ENCODE data around the gene PHC3. TPM values are rescaled to one million over a fixed set of nuclear protein-coding genes. Genes with fewer than 3 reads are reported as not detected.

PHC3 gene
- polyA plus RNA-seq, 2 of the 4 experiments (the other 2 are of a cell fraction), result 10.8 to 49.1 TPM

GRCh38 chr3:170225166-170225565 is 43.6 kb upstream of the PHC3 start:
- Histone ChIP-seq H3K9me3 (no peaks in the 10 kb centered on the region), H3K4me3 (no peak overlapping the region), H3K4me1 (peaks cover 45% of the 10 kb centered on the region), H3K4me2 (no peak overlapping the region), H3K27ac (no peak overlapping the region)
- ChIA-PET POLR2A (no interaction called here), CTCF (interaction anchor here (0.5 to 2.2 kb wide), 4 partner anchors 9 to 482 kb away, joined by 3 to 7 read pairs (median 3); no protein-coding TSS in a partner anchor)
- DNase-seq (ENCODE audit: low read depth in 1 of 2, low spot score in 1 of 2) (no peak), FAIRE-seq (no peak), ATAC-seq (no peak)
- TF ChIP-seq ESRRA (IDR thresholded peaks at IDR 0.05; ENCODE audit: borderline replicate concordance, low read length) (no peak), EHF (CRISPR knock-in tag; IDR thresholded peaks at IDR 0.05) (no peak), HES2 (IDR thresholded peaks at IDR 0.05) (no peak), EP300 (IDR thresholded peaks at IDR 0.05) (no peak), JUNB (IDR thresholded peaks at IDR 0.05) (no peak), PBX3 (IDR thresholded peaks at IDR 0.05) (no peak), CBX2 (IDR thresholded peaks at IDR 0.05; ENCODE audit: borderline replicate concordance, low read depth) (no peak), E2F6 (IDR thresholded peaks at IDR 0.05; ENCODE audit: borderline replicate concordance, low read depth) (no peak)
- 57% methylated on average over 1 of the region's 1 CpG for WGBS (ENCODE audit: missing lambda C conversion rate)

- Histone ChIP-seq H3K4me1 (peaks cover 35% of the 10 kb centered on the region), H3K4me2 (peak overlapping the region; percentile 74), H3K27ac (peak overlapping the region; percentile 97 to 98), H3K9me3 (no peaks in the 10 kb centered on the region), H3K4me3 (peak overlapping the region; percentile 82)
- WGBS (ENCODE audit: missing lambda C conversion rate), result 2% methylated on average over 19 of the region's 42 CpGs
- CTCF ChIA-PET, result interaction anchor here (0.8 to 2.1 kb wide), 4 partner anchors 14 to 45 kb away, joined by 3 to 4 read pairs (median 4); no protein-coding TSS in a partner anchor
- FAIRE-seq, result no peak
- DNase-seq (ENCODE audit: low read depth in 1 of 2, low spot score in 1 of 2), result peak; percentile 41 to 69
- POLR2A ChIA-PET, result interaction anchor here (0.5 to 2.0 kb wide), 6 partner anchors 10 to 133 kb away, joined by 3 to 11 read pairs (median 4); partner anchors contain the start of gene PHC3
- ATAC-seq, result peak; percentile 63 to 71
- TF ChIP-seq SMC3 (IDR thresholded peaks at IDR 0.05), result 0 out of 3 replicates have a peak, but pooled peaks have one; percentile 8
- TF ChIP-seq PHF8 (IDR thresholded peaks at IDR 0.05; ENCODE audit: borderline replicate concordance, low read depth), result peak; percentile 28
- TF ChIP-seq HOXB13 (CRISPR knock-in tag; IDR thresholded peaks at IDR 0.05; ENCODE audit: low read depth), result no peak
- 0 out of 5 replicates have a peak, but pooled peaks of 1 of the 2 experiments have one; percentile 1 for TF ChIP-seq JUN (IDR thresholded peaks at IDR 0.05)
These were observed 41.4 kb upstream of the PHC3 start for GRCh38 chr3:170222647-170223541.

DNA sequence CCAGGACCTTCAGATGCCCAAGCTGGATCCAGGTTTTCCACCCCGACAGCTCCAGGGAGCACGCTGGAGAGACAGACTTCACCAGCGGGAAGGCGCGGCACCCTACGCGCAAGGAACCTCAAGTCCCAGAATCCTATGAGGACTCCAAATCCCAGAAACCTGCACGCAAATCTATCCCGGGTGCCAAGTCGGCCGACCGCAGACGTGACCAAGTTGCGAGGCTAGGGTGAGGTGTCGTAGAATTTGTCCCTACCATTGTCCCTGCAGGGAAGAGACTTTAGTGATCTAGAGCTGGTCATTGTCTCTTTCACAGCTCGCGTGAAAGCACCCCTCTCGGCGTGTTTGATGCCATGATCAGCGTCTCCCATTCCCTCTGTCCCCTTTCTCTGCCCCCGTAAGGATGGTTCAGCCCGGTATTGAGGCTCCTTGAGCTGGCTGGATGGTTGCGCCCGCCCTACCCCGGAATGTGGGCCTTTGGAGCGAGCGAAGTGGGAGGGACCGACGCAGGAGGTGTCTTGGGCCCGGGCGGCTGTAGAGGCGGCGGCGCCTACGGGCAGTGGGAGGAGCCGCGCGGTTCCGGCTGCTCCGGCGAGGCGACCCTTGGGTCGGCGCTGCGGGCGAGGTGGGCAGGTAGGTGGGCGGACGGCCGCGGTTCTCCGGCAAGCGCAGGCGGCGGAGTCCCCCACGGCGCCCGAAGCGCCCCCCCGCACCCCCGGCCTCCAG is 40.6 kb upstream of the PHC3 start, which contains the start of gene PRKCI:
Gene PRKCI, plus strand, starts transcription at position 501 of the 723 bp plus-strand sequence. CDS start 246 bp downstream, outside the sequence.
- TF ChIP-seq POLR2A (IDR thresholded peaks at IDR 0.05; ENCODE audit: low read length) (peak; percentile 72), JUN (IDR thresholded peaks at IDR 0.05) (peak; percentile 56 to 65; a peak in 4 of 5 replicates), E2F6 (IDR thresholded peaks at IDR 0.05; ENCODE audit: borderline replicate concordance, low read depth) (peak; percentile 36; the same call in 1 of the 2 replicates), PHF8 (IDR thresholded peaks at IDR 0.05; ENCODE audit: borderline replicate concordance, low read depth) (peak; percentile 94), FOSL2 (IDR thresholded peaks at IDR 0.05) (no peak), FOSL2 (CRISPR knock-in tag; IDR thresholded peaks at IDR 0.05) (0 out of 2 replicates have a peak, but pooled peaks have one; percentile 6), RAD21 (conservative IDR thresholded peaks at IDR 0.05 in 1 of 2, IDR thresholded peaks at IDR 0.05 in 1 of 2) (no peak), GATA3 (IDR thresholded peaks at IDR 0.05; ENCODE audit: borderline replicate concordance) (peak; percentile 94), ZFP36 (IDR thresholded peaks at IDR 0.05; ENCODE audit: borderline replicate concordance, partially characterized antibody) (no peak), BHLHE40 (IDR thresholded peaks at IDR 0.05; ENCODE audit: low read depth, low read length) (peak; percentile 86), ZSCAN20 (CRISPR knock-in tag; IDR thresholded peaks at IDR 0.05) (no peak)
- TF ChIP-seq, protein P1, sequence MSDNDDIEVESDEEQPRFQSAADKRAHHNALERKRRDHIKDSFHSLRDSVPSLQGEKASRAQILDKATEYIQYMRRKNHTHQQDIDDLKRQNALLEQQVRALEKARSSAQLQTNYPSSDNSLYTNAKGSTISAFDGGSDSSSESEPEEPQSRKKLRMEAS (IDR thresholded peaks at IDR 0.05), result peak; percentile 86
- ChIA-PET POLR2A (interaction anchor here (0.6 to 2.0 kb wide), 7 partner anchors 11 to 648 kb away, joined by 3 to 11 read pairs (median 4); partner anchors contain the start of genes PHC3 and RPL22L1), CTCF (interaction anchor here (0.7 to 2.1 kb wide), 5 partner anchors 9 to 46 kb away, joined by 3 to 4 read pairs (median 4); no protein-coding TSS in a partner anchor)
- ATAC-seq (peak; percentile 96 to 97), DNase-seq (ENCODE audit: low read depth in 1 of 2, low spot score in 1 of 2) (peak; percentile 98), FAIRE-seq (peak; percentile 51)
- Histone ChIP-seq H3K9me3 (no peaks in the 10 kb centered on the region), H3K27ac (peak within 1 kb of the TSS; percentile 97 to 98), H3K4me2 (peak within 1 kb of the TSS; percentile 74), H3K4me1 (peaks cover 27% of the 10 kb centered on the region), H3K4me3 (peak within 1 kb of the TSS; percentile 82)
- WGBS (ENCODE audit: missing lambda C conversion rate), result under 1% methylated on average over 23 of the region's 60 CpGs

All from A549 (cell line).